OCI-LY7 (cell line): Measurements from ENCODE around the gene MARK4. TPM values are rescaled to one million over a fixed set of nuclear protein-coding genes. Genes with fewer than 3 reads are reported as not detected.
"Not testable (repeated sequence)": the region's sequence is repeated elsewhere in the genome, so short reads cannot be mapped to it uniquely, and the experiment has no call there.

Source experiments
- BruUV-seq: library from RNA; stranded (reverse); fragments of 400-500 nt; replicated peaks from 2 replicates; lab custom pipeline; 2021; lab: Mats Ljungman, UMichigan
- CTCF ChIA-PET: fragments of 300-600 bp; sonication (Branson Sonifier 250); formaldehyde crosslinking; loops from one replicate; lab custom pipeline; 2022; ENCODE audit warnings: antibody characterized with exemption; ENCODE audit not compliant: unreplicated experiment; lab: Charles Lee
- POLR2A ChIA-PET: fragments of 300-600 bp; sonication (Branson Sonifier 250); formaldehyde crosslinking; loops from one replicate; lab custom pipeline; 2022; ENCODE audit warnings: antibody characterized with exemption; lab: Charles Lee
- DNase-seq: peaks from one replicate; pipeline ENCODE4 v3.0.0-alpha.2; 2015; ENCODE audit warnings: low spot score
- H2AFZ ChIP-seq: fragments of 200-600 bp; sonication (generic), shearing (Covaris generic); 2 replicates; pipeline ENCODE4 v1.6.1; 2014; ENCODE audit warnings: mild to moderate bottlenecking, antibody characterized with exemption, low read length, moderate library complexity
- H3K27ac ChIP-seq: fragments of 200-600 bp; sonication (generic); 2 replicates; pipeline ENCODE4 v1.5.1; 2014; ENCODE audit warnings: mixed run types, low read depth, mild to moderate bottlenecking, moderate library complexity, low read length, inconsistent platforms; ENCODE audit not compliant: poor library complexity, severe bottlenecking
- H3K36me3 ChIP-seq: fragments of 200-600 bp; sonication (generic); 2 replicates; pipeline ENCODE4 v1.6.1; 2014; ENCODE audit warnings: mild to moderate bottlenecking, antibody characterized with exemption, low read length, moderate library complexity, mixed read lengths; ENCODE audit not compliant: insufficient read depth
- H3K4me1 ChIP-seq: fragments of 200-600 bp; sonication (generic); 2 replicates; pipeline ENCODE4 v1.5.1; 2014; ENCODE audit warnings: mild to moderate bottlenecking, low read length; ENCODE audit not compliant: insufficient read depth, poor library complexity, severe bottlenecking
- H3K4me2 ChIP-seq: fragments of 200-600 bp; sonication (generic); 2 replicates; pipeline ENCODE4 v1.6.1; 2014; ENCODE audit warnings: mild to moderate bottlenecking, low read length
- H3K4me3 ChIP-seq: fragments of 200-600 bp; sonication (generic); 2 replicates; pipeline ENCODE4 v1.5.1; 2014; ENCODE audit warnings: mild to moderate bottlenecking, low read depth, low read length; ENCODE audit not compliant: poor library complexity, severe bottlenecking
- H3K79me2 ChIP-seq: fragments of 200-600 bp; sonication (generic); 2 replicates; pipeline ENCODE4 v1.6.1; 2016; ENCODE audit warnings: low read depth, mild to moderate bottlenecking, low read length, moderate library complexity, mixed read lengths; ENCODE audit not compliant: insufficient read depth
- H3K9me2 ChIP-seq: fragments of 200-600 bp; sonication (generic); 2 replicates; pipeline ENCODE4 v1.6.1; 2016; ENCODE audit warnings: mild to moderate bottlenecking, low read length, mixed read lengths; ENCODE audit not compliant: insufficient read depth
- H3K9me3 ChIP-seq: fragments of 200-600 bp; sonication (generic); 2 replicates; pipeline ENCODE4 v1.6.1; 2014; ENCODE audit warnings: mild to moderate bottlenecking, mixed run types, low read length, mixed read lengths
- H4K20me1 ChIP-seq: fragments of 200-600 bp; sonication (generic); 2 replicates; pipeline ENCODE4 v1.6.1; 2014; ENCODE audit warnings: mild to moderate bottlenecking, antibody characterized with exemption, low read length, moderate library complexity, mixed read lengths; ENCODE audit not compliant: insufficient read depth
- EZH2phosphoT487 ChIP-seq: fragments of 200-600 bp; sonication (generic); IDR thresholded peaks from 2 replicates; pipeline ENCODE4 v1.6.1; 2018; ENCODE audit warnings: low read depth, borderline replicate concordance, mild to moderate bottlenecking, mixed run types, antibody characterized with exemption, low read length, moderate library complexity, mixed read lengths
- intact Hi-C: fragments of 100-400 bp; cut with micrococcal nuclease; formaldehyde crosslinking; loops from one replicate; pipeline ENCODE4 v1.10.0; 2022; ENCODE audit not compliant: unreplicated experiment
- total RNA-seq, 2 experiments: library from RNA; depleted of rRNA in 1 of 2; stranded (reverse); fragments of >200 nt in 1 of 2; shearing (Covaris generic) in 1 of 2; gene quantifications; 2 replicates each; pipeline ENCODE4 v1.2.3, GENCODE V29; 2014 to 2022
- TF ChIP-seq, protein P1 (sequence below): fragments of 200-600 bp; sonication (generic); conservative IDR thresholded peaks from 2 replicates; pipeline ENCODE4 v1.5.1; 2014; ENCODE audit warnings: mild to moderate bottlenecking, antibody characterized with exemption, low read length, moderate library complexity, mixed read lengths

Gene MARK4
- total RNA-seq, 2 experiments from 2014 or later, result 14.2 to 24.5 TPM

DNA sequence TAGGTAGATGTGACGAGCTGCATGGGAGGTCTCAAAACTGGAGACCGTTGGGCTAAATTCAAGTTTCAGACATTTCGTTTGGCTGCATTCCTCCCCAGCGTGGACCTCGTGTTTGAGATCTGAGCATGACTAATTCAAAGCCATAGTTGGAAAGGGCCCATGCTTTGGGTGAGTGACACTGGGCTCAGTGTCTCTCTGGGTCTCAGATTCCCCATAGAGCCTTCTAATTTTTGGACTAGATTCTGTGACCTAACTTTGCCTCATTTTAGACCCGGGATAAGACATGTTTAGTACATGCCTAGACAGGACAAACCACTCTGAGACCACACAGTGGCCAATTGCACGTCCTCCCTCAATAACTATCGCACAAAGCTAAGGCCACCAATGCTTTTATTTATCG is 55.0 kb downstream of the MARK4 start:
- Histone ChIP-seq H3K9me3 (no peaks in the 10 kb centered on the region), H3K4me3 (no peak overlapping the region), H3K79me2 (no peaks in the 10 kb centered on the region), H3K4me1 (peaks cover 4% of the 10 kb centered on the region), H3K4me2 (no peak overlapping the region), H3K36me3 (no peaks in the 10 kb centered on the region), H2AFZ (no peak overlapping the region), H4K20me1 (no peaks in the 10 kb centered on the region), H3K9me2 (no peaks in the 10 kb centered on the region), H3K27ac (no peak overlapping the region)
- ChIA-PET CTCF (no interaction called here), POLR2A (interaction anchor here (0.5 kb wide), 1 partner anchor 19 kb away, joined by 3 read pairs; no protein-coding TSS in a partner anchor)
- intact Hi-C loops, result no loop called here
- TF ChIP-seq EZH2phosphoT487, result no peak
- TF ChIP-seq, protein P1, sequence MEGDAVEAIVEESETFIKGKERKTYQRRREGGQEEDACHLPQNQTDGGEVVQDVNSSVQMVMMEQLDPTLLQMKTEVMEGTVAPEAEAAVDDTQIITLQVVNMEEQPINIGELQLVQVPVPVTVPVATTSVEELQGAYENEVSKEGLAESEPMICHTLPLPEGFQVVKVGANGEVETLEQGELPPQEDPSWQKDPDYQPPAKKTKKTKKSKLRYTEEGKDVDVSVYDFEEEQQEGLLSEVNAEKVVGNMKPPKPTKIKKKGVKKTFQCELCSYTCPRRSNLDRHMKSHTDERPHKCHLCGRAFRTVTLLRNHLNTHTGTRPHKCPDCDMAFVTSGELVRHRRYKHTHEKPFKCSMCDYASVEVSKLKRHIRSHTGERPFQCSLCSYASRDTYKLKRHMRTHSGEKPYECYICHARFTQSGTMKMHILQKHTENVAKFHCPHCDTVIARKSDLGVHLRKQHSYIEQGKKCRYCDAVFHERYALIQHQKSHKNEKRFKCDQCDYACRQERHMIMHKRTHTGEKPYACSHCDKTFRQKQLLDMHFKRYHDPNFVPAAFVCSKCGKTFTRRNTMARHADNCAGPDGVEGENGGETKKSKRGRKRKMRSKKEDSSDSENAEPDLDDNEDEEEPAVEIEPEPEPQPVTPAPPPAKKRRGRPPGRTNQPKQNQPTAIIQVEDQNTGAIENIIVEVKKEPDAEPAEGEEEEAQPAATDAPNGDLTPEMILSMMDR, result no peak
- no TSS peak for BruUV-seq
- DNase-seq, result no peak

GRCh38 chr19:45306518-45307027 is 55.5 kb downstream of the MARK4 start:
- Histone ChIP-seq H3K4me2 (no peak overlapping the region), H3K9me2 (no peaks in the 10 kb centered on the region), H2AFZ (no peak overlapping the region), H3K4me1 (peaks cover 4% of the 10 kb centered on the region), H3K27ac (no peak overlapping the region), H3K9me3 (no peaks in the 10 kb centered on the region), H3K4me3 (no peak overlapping the region), H3K36me3 (no peaks in the 10 kb centered on the region), H4K20me1 (no peaks in the 10 kb centered on the region), H3K79me2 (no peaks in the 10 kb centered on the region)
- POLR2A ChIA-PET, result interaction anchor here (0.5 kb wide), 1 partner anchor 19 kb away, joined by 3 read pairs; no protein-coding TSS in a partner anchor
- BruUV-seq, result no TSS peak
- intact Hi-C loops, result no loop called here
- CTCF ChIA-PET, result no interaction called here
- TF ChIP-seq EZH2phosphoT487, result no peak
- TF ChIP-seq, protein P1, result no peak
- no peak for DNase-seq

DNA sequence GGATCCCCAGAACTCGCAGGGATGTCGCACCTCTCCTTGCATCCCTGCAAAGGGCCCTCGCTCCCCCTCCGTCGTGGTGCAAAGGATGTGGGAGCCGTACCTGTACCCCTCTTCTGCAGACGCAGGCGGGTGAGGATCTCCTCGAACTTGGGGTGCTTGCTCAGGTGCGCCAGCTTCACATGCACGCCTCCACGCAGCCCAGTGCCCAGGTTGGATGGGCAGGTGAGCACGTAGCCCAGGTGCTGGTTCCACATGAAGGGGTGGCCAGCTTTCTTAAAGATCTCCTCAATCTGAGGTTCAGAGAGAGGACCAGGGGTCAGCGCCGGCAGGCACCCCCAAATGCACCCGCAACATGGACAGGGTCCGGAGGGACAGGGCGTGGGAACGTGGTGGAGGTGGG is 56.3 kb downstream of the MARK4 start:
- Histone ChIP-seq H3K9me3 (no peaks in the 10 kb centered on the region), H3K4me2 (no peak overlapping the region), H3K79me2 (no peaks in the 10 kb centered on the region), H2AFZ (no peak overlapping the region), H3K4me1 (peaks cover 4% of the 10 kb centered on the region), H3K27ac (no peak overlapping the region), H3K9me2 (no peaks in the 10 kb centered on the region), H4K20me1 (no peaks in the 10 kb centered on the region), H3K36me3 (no peaks in the 10 kb centered on the region), H3K4me3 (no peak overlapping the region)
- no TSS peak for BruUV-seq
- DNase-seq, result no peak
- ChIA-PET CTCF (interaction anchor here (0.6 kb wide), 1 partner anchor 10 kb away, joined by 11 read pairs; no protein-coding TSS in a partner anchor), POLR2A (no interaction called here)
- no peak for TF ChIP-seq EZH2phosphoT487
- TF ChIP-seq, protein P1, result no peak
- intact Hi-C loops, result no loop called here

DNA sequence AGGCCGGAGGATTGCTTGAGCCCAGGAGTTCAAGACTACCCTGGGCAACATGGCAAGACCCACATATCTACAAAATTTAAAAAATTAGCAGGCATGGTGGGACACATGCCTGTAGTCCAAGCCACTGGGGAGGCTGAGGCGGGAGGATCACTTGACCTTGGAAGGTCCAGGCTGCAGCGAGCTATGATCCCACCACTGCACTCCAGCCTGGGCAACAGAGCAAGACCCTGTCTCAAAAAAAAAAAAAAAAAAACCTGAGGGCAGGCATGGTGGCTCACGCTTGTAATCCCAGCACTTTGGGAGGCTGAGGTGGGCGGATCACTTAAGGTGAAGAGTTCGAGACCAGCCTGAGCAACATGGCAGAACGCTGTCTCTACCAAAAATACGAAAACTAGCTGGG is 58.3 kb downstream of the MARK4 start:
- POLR2A ChIA-PET, result interaction anchor here (0.9 kb wide), 1 partner anchor 116 kb away, joined by 3 read pairs; no protein-coding TSS in a partner anchor
- H2AFZ ChIP-seq, H3K9me3 ChIP-seq, H3K4me3 ChIP-seq, intact Hi-C loops, BruUV-seq, CTCF ChIA-PET, H3K36me3 ChIP-seq, H4K20me1 ChIP-seq, H3K9me2 ChIP-seq, H3K4me2 ChIP-seq, H3K79me2 ChIP-seq, H3K4me1 ChIP-seq, DNase-seq, H3K27ac ChIP-seq: not testable (repeated sequence)
